Keratinocyte (primary cell): ENCODE data around the gene F9. TPM values are rescaled to one million over a fixed set of nuclear protein-coding genes. Genes with fewer than 3 reads are reported as not detected.

Experiments
- DNase-seq: peaks from one replicate; pipeline ENCODE4 v3.0.0-alpha.2; 2011; ENCODE audit warnings: low read depth, missing footprints, low spot score
- FAIRE-seq: peaks from 2 replicates; lab custom pipeline; 2011; peaks lifted over from hg19 to GRCh38; lab: Jason Lieb, UNC
- H2AFZ ChIP-seq: 2 replicates; pipeline ENCODE4 v1.6.0; 2012; ENCODE audit warnings: low read length, control low read depth, inconsistent platforms; ENCODE audit not compliant: control insufficient read depth
- H3K27ac ChIP-seq: 2 replicates; pipeline ENCODE4 v1.5.1; 2011; ENCODE audit warnings: low read length; ENCODE audit not compliant: control insufficient read depth, insufficient read depth
- H3K27me3 ChIP-seq: 3 replicates; pipeline ENCODE4 v1.6.0; 2011; ENCODE audit warnings: low read length; ENCODE audit not compliant: control insufficient read depth, insufficient read depth; ENCODE audit errors: extremely low read depth
- H3K36me3 ChIP-seq, 2 experiments: 2 replicates in 1 of 2; 3 replicates in 1 of 2; pipeline ENCODE4 v1.5.1; 2011; ENCODE audit warnings: low read length in 2 of 2, mild to moderate bottlenecking in 1 of 2; ENCODE audit not compliant: control insufficient read depth in 2 of 2, insufficient read depth in 2 of 2; ENCODE audit errors: extremely low read depth in 1 of 2
- H3K4me1 ChIP-seq: 3 replicates; pipeline ENCODE4 v1.5.1; 2011; ENCODE audit warnings: low read length; ENCODE audit not compliant: control insufficient read depth, insufficient read depth; ENCODE audit errors: extremely low read depth
- H3K4me2 ChIP-seq: 3 replicates; pipeline ENCODE4 v1.6.0; 2011; ENCODE audit warnings: low read depth, low read length; ENCODE audit not compliant: control insufficient read depth, insufficient read depth; ENCODE audit errors: extremely low read depth
- H3K4me3 ChIP-seq, 3 experiments: fragments of 200-600 bp in 1 of 3; sonication (generic) in 1 of 3; 2 replicates in 2 of 3; 3 replicates in 1 of 3; pipeline ENCODE4 v1.5.1; 2011 to 2016; ENCODE audit warnings: low read length in 3 of 3, mild to moderate bottlenecking in 3 of 3, control low read depth in 2 of 3, inconsistent platforms in 1 of 3, low read depth in 1 of 3, mixed read lengths in 1 of 3, mixed run types in 1 of 3, moderate library complexity in 1 of 3; ENCODE audit not compliant: control insufficient read depth in 2 of 3, insufficient read depth in 2 of 3; ENCODE audit errors: extremely low read depth in 1 of 3
- H3K79me2 ChIP-seq: 2 replicates; pipeline ENCODE4 v1.6.0; 2012; ENCODE audit warnings: low read length; ENCODE audit not compliant: control insufficient read depth, insufficient read depth
- H3K9ac ChIP-seq: 3 replicates; pipeline ENCODE4 v1.6.0; 2011; ENCODE audit warnings: low read length; ENCODE audit not compliant: control insufficient read depth, insufficient read depth; ENCODE audit errors: extremely low read depth
- H3K9me1 ChIP-seq: 3 replicates; pipeline ENCODE4 v1.6.0; 2011; ENCODE audit warnings: low read length; ENCODE audit not compliant: control insufficient read depth, insufficient read depth; ENCODE audit errors: extremely low read depth
- H3K9me3 ChIP-seq: 2 replicates; pipeline ENCODE4 v1.5.1; 2012; ENCODE audit warnings: low read depth, low read length; ENCODE audit not compliant: control insufficient read depth
- H4K20me1 ChIP-seq: 3 replicates; pipeline ENCODE4 v1.6.0; 2011; ENCODE audit warnings: low read length; ENCODE audit not compliant: control insufficient read depth, insufficient read depth; ENCODE audit errors: extremely low read depth
- EZH2 ChIP-seq: IDR thresholded peaks from one replicate; pipeline ENCODE4 v1.6.1; 2012; ENCODE audit warnings: inconsistent platforms, mild to moderate bottlenecking, low read length, moderate library complexity
- dilution Hi-C: fragments of 300-500 bp; cut with MboI; formaldehyde crosslinking; loops from one replicate; pipeline ENCODE4 v1.7.0; 2020; ENCODE audit warnings: low sequenced_read_pairs; ENCODE audit not compliant: extremely low pct_ligation_motif_present
- polyA plus RNA-seq, 5 experiments: library from polyadenylated mRNA; depleted of rRNA in 3 of 5; stranded (reverse) in 3 of 5; stranded (forward) in 1 of 5; unstranded in 1 of 5; fragments of >200 nt; gene quantifications; 1 replicate in 1 of 5; 2 replicates in 3 of 5; 3 replicates in 1 of 5; pipeline versions ENCODE4 v1.2.1 to v1.2.3, GENCODE V29; 2011 to 2012; ENCODE audit warnings: missing spikeins in 2 of 5, low read depth in 1 of 5, low replicate concordance in 1 of 5
- TF ChIP-seq, protein P1 (sequence below), 3 experiments: IDR thresholded peaks in 1 of 3; conservative IDR thresholded peaks in 1 of 3; optimal IDR thresholded peaks in 1 of 3; 2 replicates in 2 of 3; 3 replicates in 1 of 3; pipeline versions ENCODE3 to v1.5.1; 2011; ENCODE audit warnings: low read length in 3 of 3, mild to moderate bottlenecking in 3 of 3, moderate library complexity in 2 of 3, control low read depth in 1 of 3, inconsistent platforms in 1 of 3; ENCODE audit not compliant: insufficient read depth in 2 of 3; ENCODE audit errors: extremely low read depth in 1 of 3

Gene F9
- polyA plus RNA-seq, 1 donor (not counting 4 experiments of a cell fraction or from before 2014, with no cell fraction given), result not detected

DNA sequence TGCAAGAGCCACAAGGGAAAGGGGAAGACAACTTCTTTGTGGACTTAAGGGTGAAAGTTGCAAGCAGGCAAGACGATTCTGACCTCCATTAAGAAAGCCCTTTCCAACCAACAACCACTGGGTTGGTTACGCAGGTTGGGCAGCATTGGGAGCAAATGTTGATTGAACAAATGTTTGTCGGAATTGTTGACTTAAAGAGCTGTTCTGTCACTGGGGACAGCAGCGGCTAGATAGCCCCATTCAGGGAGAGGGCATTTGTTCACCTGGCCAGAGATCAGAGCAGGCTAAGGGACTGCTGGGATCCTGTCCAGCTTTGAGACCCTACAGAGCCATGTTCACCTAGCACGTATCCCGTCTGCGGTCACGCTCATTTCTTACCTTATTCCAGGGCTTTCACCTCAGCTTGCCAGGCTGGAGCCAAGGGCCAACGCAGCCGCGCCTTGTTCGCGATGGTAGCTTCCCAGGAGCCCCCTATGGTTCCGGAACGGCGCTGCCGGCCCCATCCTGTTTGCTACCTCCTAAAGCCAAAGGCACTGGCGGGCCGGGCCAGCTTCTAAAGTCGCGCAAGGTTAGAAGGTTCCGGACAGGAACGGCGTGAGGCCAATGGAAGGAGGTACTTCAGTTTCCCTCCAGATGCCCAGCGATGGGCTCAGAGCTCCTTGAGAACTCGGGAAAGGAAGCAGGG, 24.6 kb downstream of the F9 start:
- Histone ChIP-seq H4K20me1 (no peaks in the 10 kb centered on the region), H2AFZ (no peak overlapping the region), H3K9me1 (no peaks in the 10 kb centered on the region), H3K79me2 (no peaks in the 10 kb centered on the region), H3K9me3 (no peaks in the 10 kb centered on the region), H3K36me3 (no peaks in the 10 kb centered on the region), H3K4me1 (no peaks in the 10 kb centered on the region), H3K27me3 (no peaks in the 10 kb centered on the region), H3K9ac (no peak overlapping the region), H3K27ac (no peak overlapping the region), H3K4me2 (no peak overlapping the region), H3K4me3 (no peak overlapping the region)
- DNase-seq, result no peak
- no peak for FAIRE-seq
- dilution Hi-C loops, result no loop called here
- TF ChIP-seq, protein P1, sequence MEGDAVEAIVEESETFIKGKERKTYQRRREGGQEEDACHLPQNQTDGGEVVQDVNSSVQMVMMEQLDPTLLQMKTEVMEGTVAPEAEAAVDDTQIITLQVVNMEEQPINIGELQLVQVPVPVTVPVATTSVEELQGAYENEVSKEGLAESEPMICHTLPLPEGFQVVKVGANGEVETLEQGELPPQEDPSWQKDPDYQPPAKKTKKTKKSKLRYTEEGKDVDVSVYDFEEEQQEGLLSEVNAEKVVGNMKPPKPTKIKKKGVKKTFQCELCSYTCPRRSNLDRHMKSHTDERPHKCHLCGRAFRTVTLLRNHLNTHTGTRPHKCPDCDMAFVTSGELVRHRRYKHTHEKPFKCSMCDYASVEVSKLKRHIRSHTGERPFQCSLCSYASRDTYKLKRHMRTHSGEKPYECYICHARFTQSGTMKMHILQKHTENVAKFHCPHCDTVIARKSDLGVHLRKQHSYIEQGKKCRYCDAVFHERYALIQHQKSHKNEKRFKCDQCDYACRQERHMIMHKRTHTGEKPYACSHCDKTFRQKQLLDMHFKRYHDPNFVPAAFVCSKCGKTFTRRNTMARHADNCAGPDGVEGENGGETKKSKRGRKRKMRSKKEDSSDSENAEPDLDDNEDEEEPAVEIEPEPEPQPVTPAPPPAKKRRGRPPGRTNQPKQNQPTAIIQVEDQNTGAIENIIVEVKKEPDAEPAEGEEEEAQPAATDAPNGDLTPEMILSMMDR (optimal IDR thresholded peaks at IDR 0.05 in 1 of 3, IDR thresholded peaks at IDR 0.05 in 1 of 3, conservative IDR thresholded peaks at IDR 0.05 in 1 of 3; ENCODE audit: extremely low read depth in 1 of 3, insufficient read depth in 2 of 3, low read length in 3 of 3), result no peak

DNA sequence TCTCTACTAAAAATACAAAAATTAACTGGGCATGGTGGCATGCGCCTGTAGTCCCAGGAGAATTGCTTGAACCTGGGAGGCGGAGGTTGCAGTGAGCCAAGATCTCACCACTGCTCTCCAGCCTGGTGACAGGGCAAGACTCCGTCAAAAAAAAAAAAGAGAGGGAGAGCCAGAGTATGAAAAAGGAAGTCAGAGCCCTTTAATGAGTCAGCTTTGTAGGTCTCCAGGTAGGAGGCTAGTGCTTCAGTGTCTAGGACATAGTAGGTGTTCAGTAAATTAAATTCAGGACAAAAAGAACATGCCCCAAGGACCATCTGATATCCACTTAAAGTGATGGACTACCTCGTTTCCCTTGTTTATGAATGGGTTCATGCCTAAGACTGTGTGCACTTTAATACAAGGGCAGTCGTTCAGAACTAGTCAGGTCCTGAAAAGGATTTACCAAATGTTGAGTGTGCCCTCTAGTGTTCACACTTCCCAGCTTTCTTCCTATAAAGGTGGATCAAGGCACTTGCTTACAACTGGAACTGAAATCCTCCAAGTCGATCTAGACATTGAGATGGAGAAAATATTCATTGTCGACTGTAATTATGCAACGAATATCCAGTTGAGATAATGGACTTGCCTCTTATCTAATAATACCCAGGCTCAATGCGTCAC, 29.0 kb downstream of the F9 start:
- dilution Hi-C loops, result no loop called here
- no peaks in the 10 kb centered on the region for H3K4me1 ChIP-seq
- no peaks in the 10 kb centered on the region for H3K36me3 ChIP-seq
- FAIRE-seq, result peak; percentile 46
- no peaks in the 10 kb centered on the region for H3K9me1 ChIP-seq
- H3K27ac ChIP-seq, result no peak overlapping the region
- no peaks in the 10 kb centered on the region for H4K20me1 ChIP-seq
- no peak overlapping the region for H2AFZ ChIP-seq
- DNase-seq, result no peak
- H3K27me3 ChIP-seq, result no peaks in the 10 kb centered on the region
- no peak overlapping the region for H3K4me3 ChIP-seq
- no peak for TF ChIP-seq EZH2
- TF ChIP-seq, protein P1 (optimal IDR thresholded peaks at IDR 0.05 in 1 of 3, IDR thresholded peaks at IDR 0.05 in 1 of 3, conservative IDR thresholded peaks at IDR 0.05 in 1 of 3; ENCODE audit: extremely low read depth in 1 of 3, insufficient read depth in 2 of 3, low read length in 3 of 3), result peak; percentile 45 to 62 (median 55)
- H3K9ac ChIP-seq, result no peak overlapping the region
- H3K4me2 ChIP-seq, result no peak overlapping the region
- H3K9me3 ChIP-seq, result no peaks in the 10 kb centered on the region
- H3K79me2 ChIP-seq, result no peaks in the 10 kb centered on the region
